Activated CD8-positive, alpha-beta memory T cell treated with anti-CD3 and anti-CD28 coated beads, Interleukin-2, amount 50 U/mL, for 1 hour (primary cell): Measurements from ENCODE around the gene AKAP6.

Source experiments
- DNase-seq: peaks from one replicate; pipeline ENCODE4 v3.0.0-alpha.2; 2020; ENCODE audit errors: extremely low read depth

Gene AKAP6

DNA sequence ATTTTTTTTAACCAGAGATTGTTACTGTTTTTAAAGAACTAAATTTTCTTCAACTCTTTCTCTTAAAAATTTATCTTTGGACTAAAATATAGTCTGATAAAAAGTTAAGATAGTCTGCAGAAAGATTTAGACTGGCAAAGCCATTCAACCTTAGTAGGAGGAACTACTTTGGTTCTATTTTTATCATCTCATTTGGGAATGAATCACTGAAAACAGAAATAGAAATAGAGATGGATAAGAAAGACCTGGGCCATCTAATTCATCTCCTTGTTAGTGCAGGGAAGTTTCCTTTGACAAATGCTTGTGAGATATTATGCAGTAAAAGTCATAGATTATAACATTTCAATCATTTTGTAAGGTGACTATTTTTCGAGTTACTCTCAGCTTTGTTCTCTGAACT is 346.3 kb downstream of the AKAP6 start:
- DNase-seq: no peak

DNA sequence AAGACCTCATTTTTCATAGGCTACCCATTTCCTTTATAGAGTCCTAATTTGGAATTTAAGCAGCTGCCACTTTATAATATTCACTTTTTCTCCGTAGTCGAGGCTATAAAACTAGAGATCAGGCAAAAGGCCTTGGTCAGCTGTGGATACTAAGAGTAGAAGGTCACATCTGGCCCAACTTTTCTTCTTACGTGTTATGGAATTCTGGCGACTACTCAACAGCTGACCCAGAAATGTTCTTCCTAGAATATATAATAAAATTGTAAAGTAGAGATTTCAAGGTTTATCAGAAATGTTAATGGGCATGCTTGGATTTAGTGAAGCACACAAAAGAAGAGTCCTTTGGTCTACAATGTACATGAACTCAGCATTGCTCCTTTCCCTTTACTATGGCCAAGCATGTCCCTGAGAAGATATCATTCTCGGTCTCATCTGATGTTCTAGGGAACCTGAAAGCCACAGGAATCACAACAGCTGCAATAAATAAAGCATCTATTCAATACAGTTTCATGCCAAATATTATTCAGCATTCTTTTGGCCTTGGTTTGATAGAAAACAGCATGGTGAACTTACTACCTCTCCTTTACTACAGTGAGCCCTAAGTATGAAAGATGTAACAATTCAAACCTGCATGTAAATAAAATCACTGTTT is 348.2 kb downstream of the AKAP6 start:
- DNase-seq: no peak

- no peak for DNase-seq
Observed at GRCh38 chr14:32678088-32678487, 349.0 kb downstream of the AKAP6 start.

DNA sequence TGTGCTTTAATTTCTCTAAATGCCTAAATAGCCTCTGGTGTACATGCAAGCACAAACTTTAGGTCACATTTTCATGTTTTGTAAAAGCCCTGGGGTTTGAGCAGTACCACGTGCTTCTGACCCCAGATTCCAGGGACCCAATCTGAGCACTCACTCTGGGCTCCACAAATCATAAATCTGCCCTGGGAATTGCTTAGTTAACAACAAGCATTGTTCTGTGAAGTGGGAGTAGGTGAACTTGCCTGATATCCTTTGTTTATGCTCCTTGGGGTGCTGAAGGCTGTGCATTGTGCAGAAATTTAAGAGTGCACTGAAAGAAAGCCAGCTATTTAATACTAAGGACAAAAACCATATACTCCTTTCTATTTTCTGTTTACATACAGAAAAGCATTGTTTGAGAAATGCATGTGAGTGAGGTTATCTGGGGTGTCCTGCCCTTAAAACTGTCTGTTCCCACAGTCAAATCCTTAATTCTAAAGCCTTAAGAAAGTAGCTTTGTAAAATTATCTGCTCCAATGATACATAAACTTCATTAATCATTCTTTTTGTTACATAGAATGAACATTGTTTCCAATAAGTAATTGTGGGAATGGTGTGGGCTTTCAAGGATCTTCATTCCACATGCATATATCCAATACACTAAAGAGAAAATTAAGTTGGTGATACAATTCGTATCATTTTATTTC is 351.0 kb downstream of the AKAP6 start:
- DNase-seq: no peak

GRCh38 chr14:32681598-32681997 is 352.5 kb downstream of the AKAP6 start:
- DNase-seq: no peak

DNA sequence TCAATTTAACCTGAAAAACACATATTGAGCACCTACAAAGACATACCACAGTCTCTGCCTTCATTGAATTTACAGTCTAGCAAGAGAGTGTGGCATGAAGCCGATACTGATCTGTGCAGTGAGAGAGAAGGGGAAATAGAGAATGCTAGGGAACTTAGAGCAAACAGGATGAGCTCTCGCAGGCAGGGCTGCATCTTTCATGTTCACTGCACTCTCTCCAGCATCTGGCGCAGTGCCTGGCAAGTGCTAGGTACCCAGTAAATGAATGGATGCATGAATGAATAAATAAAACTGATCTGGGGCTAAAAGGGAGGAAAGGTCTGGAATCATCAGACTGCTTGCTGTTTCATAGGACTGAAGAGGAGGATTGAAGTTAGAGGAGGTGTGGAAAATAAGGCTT is 353.1 kb downstream of the AKAP6 start:
- DNase-seq: no peak

- DNase-seq: no peak
Observed at GRCh38 chr14:32683679-32684078, 354.6 kb downstream of the AKAP6 start.

DNA sequence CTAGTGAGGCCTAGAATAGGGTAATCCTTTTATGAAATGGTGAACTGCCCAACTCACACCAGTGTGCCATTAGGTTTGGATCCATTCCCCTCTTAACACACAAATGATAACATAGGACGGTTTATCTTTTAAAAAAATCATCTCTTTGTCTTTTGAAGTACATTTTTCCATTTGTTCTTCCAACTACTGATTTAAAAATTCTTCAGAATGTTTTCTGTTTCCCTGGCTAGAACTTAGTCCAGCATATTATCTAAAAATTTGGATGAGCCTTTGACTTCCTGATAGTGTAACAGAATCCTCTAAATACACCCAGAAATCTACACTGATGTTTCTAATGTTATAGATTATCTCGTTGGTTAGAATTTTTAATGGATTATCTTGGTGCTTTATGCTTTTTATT is 359.8 kb downstream of the AKAP6 start:
- no peak for DNase-seq

DNA sequence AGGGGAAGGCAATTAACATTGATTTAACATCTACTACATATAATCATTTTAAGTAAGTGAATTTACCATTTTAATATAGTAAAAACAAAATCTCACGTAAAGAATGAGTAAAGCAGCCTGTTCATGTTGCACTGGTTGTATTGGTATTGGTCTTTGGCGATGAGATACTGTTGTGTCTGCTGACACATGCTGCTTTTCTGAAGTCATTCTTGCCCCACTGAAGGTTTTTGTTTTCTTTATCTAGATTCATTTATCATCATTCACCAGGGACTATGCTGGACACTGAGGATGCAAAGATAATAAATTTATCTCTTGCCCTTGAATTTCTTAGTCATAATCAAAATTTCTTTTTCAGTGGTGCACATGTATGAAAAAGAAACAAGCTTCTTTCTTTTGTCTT is 363.3 kb downstream of the AKAP6 start:
- no peak for DNase-seq

GRCh38 chr14:32693114-32693513 is 364.0 kb downstream of the AKAP6 start:
- no peak for DNase-seq

DNA sequence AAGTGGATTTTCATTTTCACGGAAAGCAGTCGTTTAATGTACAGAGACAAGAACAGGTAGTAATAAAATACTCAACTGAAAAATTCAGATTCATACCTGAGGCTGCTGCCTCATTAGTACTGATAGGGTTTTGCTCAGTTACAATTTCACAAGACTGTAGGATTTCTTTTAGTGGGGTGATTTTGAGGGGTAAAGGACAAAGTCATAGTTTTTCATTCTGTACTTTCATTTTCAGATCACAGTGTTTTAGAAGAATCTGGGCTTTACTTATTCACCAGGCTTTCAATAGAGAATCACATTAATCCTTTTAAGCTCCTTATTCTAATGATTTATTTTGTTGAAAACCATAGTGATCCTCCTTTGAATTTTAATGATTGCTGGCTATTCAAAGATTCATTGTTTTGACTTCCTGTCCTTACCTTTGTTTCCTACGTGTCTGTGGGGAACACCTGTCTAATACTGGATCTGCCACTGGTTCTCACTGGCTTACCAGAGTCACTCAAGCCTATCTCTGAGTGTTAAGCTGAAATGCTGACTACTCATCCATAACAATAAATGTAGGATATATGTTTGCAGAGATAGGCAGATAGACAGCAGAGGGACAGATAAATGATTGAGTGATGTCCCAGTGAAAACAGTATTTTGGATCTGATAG is 365.8 kb downstream of the AKAP6 start:
- DNase-seq: no peak

- DNase-seq: no peak
Observed at GRCh38 chr14:32696325-32697091, 367.4 kb downstream of the AKAP6 start.

DNA sequence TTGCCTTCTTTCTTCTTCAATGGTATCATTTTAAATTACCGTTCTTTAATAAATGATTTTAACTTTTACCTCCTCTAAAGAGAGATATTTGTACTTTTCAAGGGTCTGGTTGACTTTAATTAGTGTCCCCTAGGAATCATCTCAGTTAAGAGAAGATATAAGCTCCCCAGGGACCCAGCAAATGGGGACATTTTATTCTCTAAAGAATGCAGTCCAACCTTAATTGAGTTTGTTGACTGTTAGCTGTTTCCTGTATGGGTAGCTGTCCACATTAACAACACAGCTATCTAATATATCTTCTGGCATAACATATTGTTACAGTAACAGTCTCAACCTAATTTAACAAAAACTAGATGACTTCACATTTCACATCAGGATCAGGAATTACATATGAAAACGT is 368.0 kb downstream of the AKAP6 start:
- no peak for DNase-seq

DNA sequence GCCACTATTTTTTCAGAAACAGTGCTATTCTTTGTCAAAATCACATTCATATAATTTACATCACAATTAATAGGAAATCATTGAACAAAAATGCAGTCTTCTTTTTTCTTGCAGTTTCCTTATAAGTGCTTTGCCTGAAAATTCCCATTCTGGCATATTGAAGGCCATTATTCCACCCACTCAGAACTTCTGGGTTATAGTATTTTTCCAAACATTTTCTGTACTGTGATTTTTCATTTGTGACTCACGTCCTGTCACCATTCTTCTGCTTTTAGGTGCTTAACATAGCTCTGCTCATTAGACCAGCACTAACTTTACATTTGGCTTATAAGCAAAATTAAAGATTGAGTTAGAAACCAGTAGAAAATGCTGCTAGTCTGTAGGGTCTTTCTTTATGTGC is 368.6 kb downstream of the AKAP6 start:
- DNase-seq: no peak

- no peak for DNase-seq
Observed at GRCh38 chr14:32698831-32699230, 369.7 kb downstream of the AKAP6 start.

DNA sequence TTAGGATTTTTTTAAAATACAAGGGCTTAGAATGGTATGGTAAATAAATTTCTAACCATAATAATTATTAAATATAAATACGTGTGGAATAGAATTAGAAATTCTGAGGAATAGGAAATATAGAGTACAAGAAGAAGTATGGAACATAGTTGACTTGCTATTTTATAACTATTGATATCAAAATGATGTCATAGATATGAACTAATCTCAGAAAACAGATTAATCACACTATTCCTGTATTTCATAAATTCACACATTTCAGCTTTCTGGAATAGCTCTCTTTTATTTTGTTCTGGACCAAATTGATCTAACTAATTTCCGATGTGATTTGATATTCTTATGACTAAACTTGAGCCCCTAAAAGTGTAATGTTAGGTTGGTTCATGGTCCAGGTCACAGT is 372.4 kb downstream of the AKAP6 start:
- DNase-seq: no peak

GRCh38 chr14:32702088-32702487 is 373.0 kb downstream of the AKAP6 start:
- no peak for DNase-seq

DNA sequence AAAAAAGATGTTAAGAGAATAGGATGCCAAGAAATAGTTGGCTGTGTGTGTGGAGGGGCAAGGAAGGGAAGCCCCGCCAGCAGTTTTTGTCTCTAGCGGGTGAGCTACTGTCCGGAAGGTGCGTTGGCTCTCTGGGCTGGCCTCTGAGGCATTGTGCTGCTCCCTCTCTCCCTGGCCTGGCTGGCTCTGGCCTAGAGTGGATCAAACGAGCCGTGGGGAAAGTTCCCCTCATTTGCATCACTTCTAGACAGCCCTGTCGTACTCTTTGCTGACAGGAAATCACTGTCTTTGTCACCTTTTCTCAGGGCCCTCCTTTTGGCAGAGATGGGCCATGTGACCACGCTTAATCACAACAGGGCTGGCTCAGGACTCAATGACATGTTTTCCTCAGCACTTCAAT is 373.5 kb downstream of the AKAP6 start:
- DNase-seq: no peak

- DNase-seq: no peak
Observed at GRCh38 chr14:32703183-32703621, 374.1 kb downstream of the AKAP6 start.

DNA sequence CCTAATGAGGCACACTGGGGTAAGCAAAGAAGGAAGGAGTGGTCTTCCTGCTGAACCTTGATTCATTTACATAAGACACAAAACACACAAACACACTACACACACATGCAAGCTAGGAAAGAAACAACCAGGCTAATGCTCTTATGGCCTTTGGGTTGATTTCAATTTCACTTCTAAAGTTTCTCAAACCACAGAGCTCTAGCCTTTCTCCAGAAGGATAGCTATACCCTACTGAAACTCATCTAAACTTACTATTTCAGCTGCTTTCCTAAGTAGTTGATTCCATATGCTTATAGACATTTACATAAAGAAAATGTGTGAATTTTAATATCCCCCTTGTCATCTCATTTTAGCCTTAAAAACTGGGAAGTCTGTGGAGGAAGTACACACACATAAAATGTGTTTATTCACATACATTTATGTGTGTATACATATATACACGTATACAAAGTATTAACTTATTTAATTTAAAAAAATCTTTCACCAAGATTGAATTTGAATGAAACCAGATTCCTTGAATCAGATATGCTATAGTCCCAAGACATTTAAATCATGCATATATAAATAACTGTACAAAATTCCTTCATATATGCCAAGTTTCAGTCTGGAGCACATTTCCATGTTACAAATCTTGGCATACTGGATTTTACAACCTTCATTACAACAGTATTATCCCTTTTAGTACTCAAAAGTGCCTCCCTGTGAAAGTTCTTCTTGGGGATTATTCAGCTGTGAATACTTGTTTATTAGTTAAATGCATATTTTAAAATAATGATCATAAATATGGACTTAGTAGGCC is 377.8 kb downstream of the AKAP6 start:
- no peak for DNase-seq

DNA sequence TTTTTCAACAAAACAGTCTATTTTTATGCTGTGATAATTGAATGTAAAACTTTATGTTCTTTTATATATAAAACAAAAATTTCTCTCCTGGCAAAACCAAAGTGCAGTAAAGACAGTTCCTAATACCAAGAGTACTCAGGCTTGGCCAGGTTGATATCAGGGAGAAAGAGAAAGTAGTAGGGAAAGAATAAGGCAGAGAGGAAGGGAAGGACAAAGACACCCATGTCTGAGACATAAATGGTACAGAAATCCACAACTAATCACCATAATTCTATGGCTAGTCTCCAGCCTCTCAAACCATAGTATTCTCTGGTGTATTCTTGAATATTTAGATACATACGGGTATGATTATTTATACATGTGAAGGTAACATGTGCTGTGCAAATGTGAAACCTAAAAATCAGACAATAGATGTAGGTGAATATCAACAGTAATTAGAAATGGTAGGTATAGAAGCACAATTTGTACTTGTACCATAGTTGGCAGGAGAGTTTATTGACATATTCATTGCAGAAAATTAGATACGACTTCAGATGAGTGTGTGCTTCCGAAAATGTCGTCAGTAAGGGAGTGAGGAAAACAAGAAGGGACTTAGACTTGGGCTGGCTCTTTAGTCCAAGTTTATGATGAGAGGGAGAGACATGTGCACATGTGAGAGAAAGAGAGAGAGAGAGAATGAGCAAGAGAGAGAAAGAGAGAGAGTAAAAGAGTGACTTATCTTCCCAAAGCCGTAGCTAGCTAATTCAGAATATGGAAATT is 378.8 kb downstream of the AKAP6 start:
- DNase-seq: no peak
